ENCODE measurements around the gene OSBPL5.

Gene OSBPL5

DNA sequence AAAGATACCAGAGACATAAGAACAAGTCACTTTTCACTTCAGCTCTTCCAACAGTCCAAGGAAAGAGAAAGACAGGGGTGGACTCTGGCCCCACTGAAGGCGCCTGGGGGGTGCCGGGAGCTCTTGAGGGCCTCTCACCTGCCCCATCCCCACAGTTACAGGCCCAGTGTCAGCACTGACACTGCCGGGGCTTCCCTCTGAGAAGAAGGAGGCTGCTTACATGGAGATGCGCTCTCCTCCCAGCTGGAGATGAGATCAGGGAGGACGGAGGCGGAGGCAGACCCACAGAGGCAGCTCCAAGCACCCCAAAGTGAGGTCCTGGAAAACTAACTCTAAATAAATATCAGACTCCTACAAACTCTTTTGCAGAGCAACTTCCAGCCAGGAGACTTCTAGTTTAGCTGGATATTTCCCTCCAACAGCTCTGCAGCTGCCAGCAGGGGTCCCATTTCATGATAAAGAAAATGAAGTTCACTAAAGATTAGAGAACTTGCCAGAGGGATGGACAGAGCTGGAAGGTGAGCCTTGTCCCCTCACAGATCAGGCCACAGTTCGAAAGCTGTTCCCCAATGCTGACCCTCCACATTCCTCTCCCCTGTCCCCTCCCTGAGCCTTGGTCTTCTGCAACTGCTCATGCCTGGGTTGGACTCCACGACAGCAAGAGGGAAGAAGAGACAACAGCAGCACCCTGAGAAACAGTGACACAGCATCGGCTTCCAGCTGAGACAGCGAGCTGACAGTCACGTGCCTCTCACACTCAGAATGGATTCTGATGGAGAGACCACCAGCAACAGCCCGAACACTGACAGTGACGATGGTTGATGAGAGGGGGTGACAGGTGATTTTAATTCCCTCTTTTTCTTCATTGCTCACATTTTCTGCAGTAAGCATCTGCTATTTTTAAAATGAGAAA, 113.7 kb downstream of the OSBPL5 start:
- DNase-seq (ENCODE audit: low spot score), result no peak

DNA sequence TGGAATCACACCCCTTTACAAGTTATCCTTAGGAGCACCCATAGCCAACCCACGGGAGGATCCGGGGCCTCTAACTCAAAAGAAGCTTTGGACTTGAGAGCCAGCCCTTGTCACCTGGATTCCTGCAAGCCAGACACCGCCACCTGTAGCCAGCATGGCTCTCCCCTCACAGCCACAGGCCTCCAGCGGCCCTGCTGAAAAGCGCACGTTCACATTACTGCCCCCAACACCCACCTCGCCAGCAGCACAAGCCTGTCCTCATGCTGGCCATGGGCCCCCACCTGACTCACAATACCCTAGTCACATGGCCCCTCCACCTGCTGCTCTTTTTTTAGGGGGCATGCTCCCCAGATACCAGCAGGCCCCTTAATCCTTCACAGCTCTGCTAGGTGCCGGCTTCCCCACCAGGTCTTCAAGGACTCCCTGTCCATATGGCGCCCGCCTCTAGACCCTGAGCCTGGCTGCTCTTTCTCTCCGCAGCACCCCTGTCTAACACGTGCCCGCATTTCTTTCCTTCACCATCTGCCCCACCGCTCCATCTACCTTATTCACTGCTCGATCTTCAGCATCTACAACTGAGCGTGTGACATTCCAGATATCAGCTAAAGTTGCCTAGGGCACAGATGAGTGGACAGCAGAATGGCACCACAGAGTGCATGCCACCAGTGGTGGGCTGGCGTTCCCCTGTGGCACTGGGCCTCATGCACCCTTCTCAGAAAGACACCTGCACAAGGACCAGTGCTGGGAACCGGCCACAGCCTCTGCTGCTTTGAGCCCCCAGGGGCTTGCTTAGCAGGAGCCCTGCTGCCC, 114.5 kb downstream of the OSBPL5 start:
- DNase-seq (ENCODE audit: low spot score), result no peak

DNA sequence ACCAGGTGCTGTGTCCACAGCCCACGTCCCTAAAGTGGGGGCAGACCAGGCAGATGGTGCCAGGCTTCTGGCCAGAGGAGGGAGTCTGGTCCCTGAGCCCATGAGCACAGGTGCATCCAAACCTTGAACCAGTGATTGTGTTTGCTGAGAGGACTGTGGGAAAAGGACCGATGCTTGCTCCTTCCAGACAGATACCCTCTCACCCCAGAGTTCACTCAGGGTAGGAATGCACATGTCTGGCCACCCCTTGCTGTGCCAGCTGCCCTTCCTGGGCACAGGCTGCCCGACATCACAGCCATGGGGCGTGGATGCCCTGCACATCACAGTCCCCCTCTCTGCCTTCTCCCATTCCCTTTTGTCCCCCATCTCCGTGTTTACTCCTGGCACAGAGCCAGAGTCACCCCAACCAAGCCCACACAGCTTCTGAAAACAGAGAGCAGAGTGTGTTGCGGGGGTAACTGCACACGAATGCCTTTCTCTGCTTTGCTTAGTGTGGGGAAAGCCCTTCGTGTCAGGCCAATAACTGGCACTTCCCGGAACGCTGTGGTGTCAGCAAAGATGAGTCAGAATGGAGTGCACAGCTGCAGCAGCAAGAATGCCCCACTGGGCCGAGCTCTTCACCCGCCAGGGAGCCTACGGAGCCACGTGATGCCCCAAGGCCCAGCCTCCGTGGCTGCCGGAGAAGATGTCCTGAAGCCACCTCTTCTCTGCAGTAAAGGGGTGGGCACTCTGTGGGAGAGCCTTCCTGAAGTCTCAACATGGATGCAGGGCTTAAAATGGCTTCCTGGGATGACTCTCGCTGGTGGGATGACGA, 115.5 kb downstream of the OSBPL5 start:
- DNase-seq (ENCODE audit: low spot score), result peak; percentile 98

DNA sequence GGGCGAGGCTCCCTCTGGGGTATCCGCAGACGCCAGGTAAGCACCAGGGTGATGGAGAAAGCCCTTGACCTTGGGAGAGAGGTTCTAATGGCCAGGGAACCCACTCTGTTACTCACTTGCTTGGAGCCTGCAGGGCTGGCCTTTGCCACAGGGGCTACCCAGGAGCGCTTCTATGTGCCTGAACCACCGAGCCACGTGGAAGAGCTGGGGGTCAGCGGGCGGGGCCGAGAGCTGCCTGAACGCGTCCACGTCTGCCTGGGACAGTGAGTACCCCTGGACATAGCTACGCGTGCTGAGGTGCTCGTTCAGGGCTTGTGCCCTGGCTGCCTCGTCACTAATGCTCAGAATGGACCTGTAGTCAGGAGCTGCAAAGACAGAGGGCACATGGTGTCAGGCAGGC, 117.5 kb downstream of the OSBPL5 start:
- DNase-seq (ENCODE audit: low spot score), result no peak

DNA sequence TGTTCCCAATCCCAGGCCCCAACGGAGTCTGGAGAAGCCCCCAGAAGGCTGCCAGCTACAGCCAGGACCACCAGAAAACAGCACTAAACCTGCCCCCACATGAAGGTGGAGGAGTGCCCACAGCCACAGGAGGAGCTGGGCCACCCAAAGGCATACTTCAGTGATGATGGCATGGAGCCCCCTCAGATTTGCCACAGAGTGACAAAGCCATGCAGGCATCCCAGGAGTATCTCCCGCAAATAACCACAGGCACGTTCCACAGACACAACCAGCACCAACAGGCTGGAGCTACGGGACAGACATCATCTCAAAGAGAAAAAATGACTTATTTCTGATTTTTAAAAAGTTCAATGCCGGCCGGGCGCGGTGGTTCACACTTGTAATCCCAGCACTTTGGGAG, 118.5 kb downstream of the OSBPL5 start:
- no peak for DNase-seq (ENCODE audit: low spot score)

DNA sequence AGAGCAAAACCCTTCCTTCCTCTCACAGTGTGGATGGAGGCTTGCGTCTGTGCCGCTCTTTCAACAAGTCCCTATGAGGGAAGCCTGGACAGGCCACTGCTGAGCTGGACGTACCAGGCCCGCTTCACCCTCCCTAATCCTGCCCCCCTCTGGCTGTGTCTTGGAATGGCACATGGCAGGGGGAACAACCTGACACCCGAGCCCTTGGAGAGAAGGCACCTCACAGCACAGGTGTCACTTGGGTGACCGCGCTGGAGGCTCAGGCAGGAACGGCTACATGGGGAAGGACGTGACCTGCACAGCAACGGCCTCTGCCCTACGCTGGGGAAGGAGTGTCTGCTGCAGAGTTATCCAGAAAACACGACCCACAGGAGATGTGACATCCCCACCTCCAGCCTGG, 118.9 kb downstream of the OSBPL5 start:
- DNase-seq (ENCODE audit: low spot score), result no peak

DNA sequence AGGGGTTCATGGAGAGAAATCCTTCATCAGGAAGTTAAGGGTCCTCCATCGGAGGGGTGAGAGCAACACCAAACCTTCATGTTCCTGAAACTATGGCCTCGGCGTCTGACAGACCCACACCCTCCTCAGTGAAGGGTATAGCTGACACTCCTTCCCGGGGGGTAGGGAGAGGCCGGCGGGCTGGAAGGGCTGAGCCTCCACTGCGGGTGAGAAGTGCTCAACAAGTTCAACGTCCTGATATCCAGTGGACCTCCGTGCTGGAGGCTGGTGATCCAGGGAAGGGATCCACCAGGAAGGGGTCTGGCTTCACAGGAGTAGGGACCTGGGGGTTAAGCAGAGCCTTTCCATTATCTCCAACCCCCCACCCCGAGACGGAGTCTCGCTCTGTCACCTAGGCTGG, 120.2 kb downstream of the OSBPL5 start:
- no peak for DNase-seq (ENCODE audit: low spot score)

DNA sequence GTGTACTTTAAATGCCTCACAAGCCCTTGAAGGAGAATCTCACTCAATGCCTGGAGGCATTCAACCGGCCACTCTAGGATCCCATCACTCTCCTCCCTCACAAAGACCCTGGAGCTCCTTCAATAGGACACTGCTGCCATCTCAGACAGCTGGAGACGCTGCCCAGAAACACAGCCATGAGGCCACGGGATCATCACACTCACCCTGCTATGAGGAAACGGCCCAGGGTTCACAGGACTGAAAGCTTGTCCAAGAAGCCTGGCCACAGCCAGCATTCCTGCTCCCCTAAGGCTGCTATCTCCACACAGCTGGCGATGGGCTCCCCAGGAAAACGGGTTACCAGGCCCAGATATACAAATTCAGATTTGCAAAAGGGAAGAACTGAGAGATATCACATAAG, 121.1 kb downstream of the OSBPL5 start:
- peak; percentile 68 for DNase-seq (ENCODE audit: low spot score)

DNA sequence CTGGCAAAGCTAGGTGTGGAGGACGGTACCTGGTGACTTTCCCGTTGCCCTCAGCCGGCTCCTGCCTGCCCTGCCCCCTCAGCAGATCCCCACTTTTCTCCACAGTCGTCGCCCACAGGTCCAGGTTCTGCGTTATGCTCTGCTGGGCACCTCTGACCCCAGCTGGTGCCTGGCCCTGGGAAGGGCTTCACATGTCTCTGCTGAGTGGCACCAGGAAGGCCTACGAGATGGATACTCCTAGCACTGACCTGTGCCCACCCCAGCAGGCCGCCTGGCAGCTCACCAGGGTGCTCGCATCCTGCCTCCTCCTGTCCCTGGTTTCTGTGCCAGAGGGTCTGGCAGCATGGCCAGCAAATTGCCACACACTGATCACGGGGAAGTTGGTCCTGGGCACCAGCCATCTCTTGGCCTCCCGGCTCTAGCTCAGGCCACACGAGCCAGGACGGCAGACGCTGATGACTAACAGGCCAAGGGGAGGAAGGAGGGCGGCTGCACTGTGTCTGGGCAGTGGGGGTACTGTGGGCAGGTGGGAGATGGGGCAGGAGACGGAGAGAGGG, 121.7 kb downstream of the OSBPL5 start:
- DNase-seq (ENCODE audit: low spot score), result peak; percentile 89

DNA sequence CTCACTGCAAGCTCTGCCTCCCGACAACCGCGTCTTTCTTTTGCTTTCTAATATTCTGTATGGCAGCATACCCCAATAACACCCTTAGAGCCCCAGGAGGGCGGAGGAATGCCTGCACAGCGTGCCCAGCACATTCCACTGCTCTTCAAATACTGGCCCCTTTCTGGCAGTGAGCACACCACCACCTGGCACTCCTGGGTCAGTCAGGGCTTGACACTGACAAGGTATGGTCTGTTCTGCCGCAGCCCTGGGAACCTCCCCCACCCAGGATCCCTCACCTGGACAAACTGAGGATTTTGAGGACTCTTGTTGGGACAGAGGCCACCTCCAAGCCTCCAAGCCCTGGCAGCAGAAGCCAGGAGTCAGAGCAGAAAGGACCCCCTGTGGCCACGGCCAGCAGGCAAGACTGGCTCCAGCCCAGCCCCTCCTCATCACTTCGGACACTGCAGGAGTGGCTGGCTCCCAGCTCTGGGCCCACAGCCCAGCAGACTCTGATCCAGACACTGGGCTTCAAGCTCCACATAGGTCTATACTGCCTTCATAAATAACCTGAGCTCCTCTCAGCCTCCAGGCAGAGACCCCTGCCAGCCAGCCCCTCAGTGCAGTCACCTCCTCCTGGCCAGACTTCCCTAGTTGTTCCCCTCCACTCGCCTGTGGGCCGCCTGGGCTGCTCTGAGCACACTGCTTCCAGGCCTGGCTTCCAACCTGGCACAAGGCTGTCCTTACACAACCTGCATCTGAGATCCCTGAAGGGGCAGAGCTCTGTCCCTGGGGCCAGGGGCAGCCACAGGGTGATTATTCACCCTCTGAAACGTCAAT, 122.4 kb downstream of the OSBPL5 start:
- no peak for DNase-seq (ENCODE audit: low spot score)

DNA sequence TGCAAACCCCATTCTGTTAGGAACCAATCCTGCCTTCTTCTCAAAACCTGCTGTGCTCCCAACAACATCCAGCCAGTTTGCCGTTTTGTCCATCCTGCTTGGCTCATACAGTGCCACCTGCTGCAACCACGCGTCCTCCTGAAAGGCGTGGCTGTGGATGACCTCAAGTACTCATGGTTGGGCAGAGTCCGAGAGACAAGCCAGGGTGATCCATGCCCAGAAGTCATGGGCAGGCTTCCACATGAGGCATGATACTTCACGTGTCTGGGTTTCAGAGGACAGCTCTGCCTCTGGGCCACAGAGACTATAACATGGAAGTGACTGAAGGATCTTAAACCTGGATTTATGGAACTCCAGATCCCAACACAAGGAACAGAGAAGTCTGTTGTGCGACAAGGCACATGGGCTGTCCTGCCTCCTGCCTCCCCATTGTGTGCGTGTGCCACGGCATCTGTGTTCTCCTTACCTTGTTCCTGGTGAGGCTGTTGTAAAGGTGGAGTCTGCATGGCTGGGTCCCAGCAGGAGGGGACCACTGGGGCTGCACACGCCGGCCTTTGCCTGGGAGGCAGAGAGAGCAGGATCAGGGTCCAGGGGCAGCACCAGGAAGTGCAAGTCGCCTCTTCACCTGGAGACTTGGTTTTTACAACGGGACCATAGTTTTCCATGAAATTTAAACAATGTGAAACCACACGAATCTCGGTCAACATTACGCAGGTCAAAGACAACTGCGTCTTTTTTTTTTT, 123.2 kb downstream of the OSBPL5 start:
- DNase-seq (ENCODE audit: low spot score), result no peak

DNA sequence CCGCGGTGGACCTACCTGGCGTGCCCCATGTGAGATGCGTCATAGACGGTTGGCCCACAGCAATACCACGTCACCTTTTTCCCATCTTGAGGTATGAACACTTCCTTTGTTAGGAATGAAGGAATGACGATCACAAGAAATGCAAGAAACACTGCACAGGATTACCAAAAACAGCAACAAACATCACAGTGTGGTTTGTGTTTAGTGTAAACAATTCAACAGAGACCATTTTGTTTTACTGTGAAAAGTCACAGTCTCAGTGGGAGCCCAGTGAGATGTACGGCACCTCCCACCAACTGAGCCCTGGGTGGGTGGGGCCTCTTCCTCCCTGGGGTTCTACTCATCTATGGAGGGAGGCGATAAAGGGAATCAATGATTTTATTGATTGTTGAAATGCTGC, 124.2 kb downstream of the OSBPL5 start:
- no peak for DNase-seq (ENCODE audit: low spot score)

DNA sequence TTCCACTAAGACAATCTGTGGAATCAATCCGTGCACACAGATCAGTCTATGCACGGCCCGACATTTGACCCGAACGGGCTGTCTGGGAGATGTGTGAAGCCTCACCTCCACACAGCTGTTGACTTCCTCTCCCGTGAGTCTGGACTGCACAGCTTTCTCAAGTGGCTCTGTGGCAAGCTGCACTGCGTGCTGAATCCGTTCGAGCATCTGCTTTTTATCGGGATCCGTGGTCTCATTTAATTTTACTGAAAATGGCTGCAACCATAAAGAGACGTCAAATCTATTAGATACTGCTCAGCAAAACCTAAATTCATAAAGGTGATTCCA, 127.2 kb downstream of the OSBPL5 start:
- no peak for DNase-seq (ENCODE audit: low spot score)

All from AG20443 (cell line).